Heart right ventricle (tissue), 16 donors: ENCODE data around the gene CDR2. TPM values are rescaled to one million over a fixed set of nuclear protein-coding genes. Genes with fewer than 3 reads are reported as not detected.
"Not testable (repeated sequence)": the region's sequence is repeated elsewhere in the genome, so short reads cannot be mapped to it uniquely, and the experiment has no call there.

ENCODE experiments used
- ATAC-seq, 8 donors: fragments of 200-7000 bp; cut with Tn5 transposase; one replicate each; pipeline ENCODE4 v1.9.1; 2020; ENCODE audit warnings: mild to moderate bottlenecking in 8 of 8, moderate library complexity in 8 of 8, moderate number of reproducible peaks in 1 of 8
- DNase-seq, 2 donors: peaks; one replicate each; pipeline ENCODE4 v3.0.0-alpha.2; 2020
- H3K27ac ChIP-seq, 10 donors: fragments of 200-600 bp; sonication (generic) in 2 of 10; one replicate each; pipeline versions ENCODE4 v1.5.0 to v1.8.0; 2020 to 2022; ENCODE audit warnings: mild to moderate bottlenecking in 3 of 10
- H3K27me3 ChIP-seq, 7 donors: fragments of 200-600 bp; one replicate each; pipeline ENCODE4 v1.8.0; 2021 to 2022; ENCODE audit warnings: mild to moderate bottlenecking in 2 of 7
- H3K36me3 ChIP-seq, 9 donors: fragments of 200-600 bp; sonication (generic) in 1 of 9; one replicate each; pipeline versions ENCODE4 v1.5.0 to v1.8.0; 2020 to 2022; ENCODE audit warnings: mild to moderate bottlenecking in 2 of 9
- H3K4me1 ChIP-seq, 9 donors: fragments of 200-600 bp; sonication (generic) in 1 of 9; one replicate each; pipeline versions ENCODE4 v1.5.0 to v1.8.0; 2020 to 2022; ENCODE audit warnings: mild to moderate bottlenecking in 4 of 9
- H3K4me3 ChIP-seq, 10 donors: fragments of 200-600 bp; sonication (generic) in 2 of 10; one replicate each; pipeline versions ENCODE4 v1.5.0 to v1.8.0; 2020 to 2022; ENCODE audit warnings: mild to moderate bottlenecking in 7 of 10, moderate library complexity in 2 of 10
- H3K9me3 ChIP-seq, 11 donors: fragments of 200-600 bp in 10 of 11; sonication (generic) in 2 of 11; one replicate each; pipeline versions ENCODE4 v1.5.0 to v1.8.0; 2013 to 2022; ENCODE audit warnings: mild to moderate bottlenecking in 2 of 11, control low read depth in 1 of 11, moderate library complexity in 1 of 11
- WGBS, 2 donors: extraction: QIAGEN DNeasy Blood & Tissue Kit; methylation state at CpG; one replicate each; pipeline ENCODE4 v1.1.7; 2013; ENCODE audit warnings: inconsistent platforms in 1 of 2; 5-methylcytosine and 5-hydroxymethylcytosine counted together
- intact Hi-C, 10 donors: fragments of 100-400 bp; cut with DNase I; formaldehyde crosslinking; loops; one replicate each; pipeline versions ENCODE4 v1.11.1 to v1.14.2; 2022
- polyA plus RNA-seq, 2 donors: library from polyadenylated mRNA; stranded (reverse); fragments of 200-250 nt; gene quantifications; one replicate each; pipeline ENCODE4 v1.2.3, GENCODE V29; 2013
- total RNA-seq, 10 donors: library from RNA; stranded (reverse); fragmentation: NEBNext Ultra II Directional in 3 of 10; extraction: Animal tissue kit (Norgen Biotek cat#: 25700) in 3 of 10; gene quantifications; one replicate each; pipeline versions ENCODE4 v1.2.1 to v1.2.4, GENCODE V29; 2021 to 2023
- TF ChIP-seq, protein P1 (sequence below), 9 donors: fragments of 200-600 bp; sonication (generic) in 2 of 9; IDR thresholded peaks; one replicate each; pipeline versions ENCODE4 v1.5.0 to v1.8.0; 2021 to 2022; ENCODE audit warnings: antibody characterized with exemption in 9 of 9, mild to moderate bottlenecking in 5 of 9, moderate library complexity in 1 of 9
- donor health status: Arrhythmogenic right ventricular cardiomyopathy.
- donor health status: ischemic (EF 13 %, LVEDD 7.1; RV severe dilation, severe dysfunction).
- donor health status: healthy with polysubstance abuse.
- donor health status: DM: no; HTN: yes; CAD: no.
- donor health status: DM: no; HTN: no; CAD: no.
- donor health status: ischemic (EF 25% LVEDD 6.9; RV normal size, moderate dysfunction).
- donor health status: ischemic (EF 25% LVEDD 5.7; RV mildly dilated, moderate dysfunction).
- donor health status: healthy.
- donor health status: DM: yes; HTN: yes; CAD: no.
- donor health status: Ischemic cardiomyopathy.
- donor health status: ischemic (EF 35%, LVEDD 5.7; RV mildly dilated, moderate dysfunction).
- donor health status: nonischemic (EF 11% LVEDD 7.7; RV severe dilation, severe dysfunction).
- donor health status: DM: yes; HTN: yes; CAD: no.
- donor health status: PGD.
- donor health status: ischemic (EF 29% LVEDD 5.4; RV normal size, mild dysfunction).
- donor health status: nonischemic (EF 23%, LVEDD 6.1; RV moderate dilation, normal function).

Gene CDR2
- total and polyA plus RNA-seq, 12 donors, result 4.2 to 8.4 (median 6.9) TPM

DNA sequence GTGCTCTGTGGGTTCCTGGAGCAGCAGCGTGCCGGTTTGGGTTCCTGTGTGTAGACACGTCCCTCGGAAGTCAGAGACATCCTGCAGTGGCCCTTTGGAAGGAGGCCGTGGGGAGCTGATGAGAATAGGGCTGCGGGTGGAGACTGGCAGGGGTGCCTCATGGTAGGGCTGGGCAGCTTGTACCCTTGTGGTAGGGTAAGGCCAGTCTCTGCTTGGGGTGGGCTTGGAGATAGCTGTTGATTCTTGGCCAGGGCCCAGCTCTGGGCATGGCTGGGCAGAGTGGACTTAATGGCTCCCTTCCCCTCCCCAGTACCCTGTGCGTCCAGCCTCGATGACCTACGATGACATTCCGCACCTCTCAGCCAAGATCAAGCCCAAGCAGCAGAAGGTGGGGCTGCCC lies 66.6 kb downstream of the CDR2 start:
- Histone ChIP-seq H3K9me3 (no peaks in the 10 kb centered on the region), H3K27ac (no peak overlapping the region), H3K27me3 (no peaks in the 10 kb centered on the region), H3K4me1 (no peaks in the 10 kb centered on the region), H3K4me3 (no peak overlapping the region), H3K36me3 (peaks cover 0 to 100% (median 45%) of the 10 kb centered on the region in 9 donors)
- ATAC-seq (no peak), DNase-seq (no peak)
- TF ChIP-seq, protein P1, sequence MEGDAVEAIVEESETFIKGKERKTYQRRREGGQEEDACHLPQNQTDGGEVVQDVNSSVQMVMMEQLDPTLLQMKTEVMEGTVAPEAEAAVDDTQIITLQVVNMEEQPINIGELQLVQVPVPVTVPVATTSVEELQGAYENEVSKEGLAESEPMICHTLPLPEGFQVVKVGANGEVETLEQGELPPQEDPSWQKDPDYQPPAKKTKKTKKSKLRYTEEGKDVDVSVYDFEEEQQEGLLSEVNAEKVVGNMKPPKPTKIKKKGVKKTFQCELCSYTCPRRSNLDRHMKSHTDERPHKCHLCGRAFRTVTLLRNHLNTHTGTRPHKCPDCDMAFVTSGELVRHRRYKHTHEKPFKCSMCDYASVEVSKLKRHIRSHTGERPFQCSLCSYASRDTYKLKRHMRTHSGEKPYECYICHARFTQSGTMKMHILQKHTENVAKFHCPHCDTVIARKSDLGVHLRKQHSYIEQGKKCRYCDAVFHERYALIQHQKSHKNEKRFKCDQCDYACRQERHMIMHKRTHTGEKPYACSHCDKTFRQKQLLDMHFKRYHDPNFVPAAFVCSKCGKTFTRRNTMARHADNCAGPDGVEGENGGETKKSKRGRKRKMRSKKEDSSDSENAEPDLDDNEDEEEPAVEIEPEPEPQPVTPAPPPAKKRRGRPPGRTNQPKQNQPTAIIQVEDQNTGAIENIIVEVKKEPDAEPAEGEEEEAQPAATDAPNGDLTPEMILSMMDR (IDR thresholded peaks at IDR 0.05), result no peak
- intact Hi-C loops, result no loop called here
- WGBS, 2 donors, result 92 to 94% methylated on average over 10 of the region's 10 CpGs

DNA sequence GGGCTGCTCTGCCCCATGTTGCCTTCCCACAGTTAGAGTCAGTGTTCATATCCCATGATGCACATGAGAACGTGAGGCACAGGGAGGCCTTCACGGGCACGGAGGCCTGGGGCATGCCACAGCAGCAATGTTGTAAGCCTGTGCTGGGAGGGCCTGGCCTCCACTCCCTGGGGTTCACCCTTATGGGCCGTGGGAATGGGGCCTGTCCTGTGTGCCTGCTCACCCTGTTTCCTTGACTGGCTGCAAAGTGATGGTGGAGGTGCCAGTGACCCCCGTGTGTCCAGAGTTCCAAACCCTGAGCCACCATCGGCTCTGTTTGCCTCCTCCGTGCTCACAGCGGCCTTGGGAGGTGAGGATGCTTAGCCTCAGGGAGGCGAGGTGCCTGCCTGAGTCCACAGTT lies 67.6 kb downstream of the CDR2 start:
- H3K27me3 ChIP-seq, result no peaks in the 10 kb centered on the region
- H3K27ac ChIP-seq, result no peak overlapping the region
- intact Hi-C loops, result no loop called here
- no peaks in the 10 kb centered on the region for H3K9me3 ChIP-seq
- TF ChIP-seq, protein P1 (IDR thresholded peaks at IDR 0.05), result no peak
- 90 to 92% methylated on average over 9 of the region's 9 CpGs for WGBS, 2 donors
- no peaks in the 10 kb centered on the region for H3K4me1 ChIP-seq
- DNase-seq (no peak), ATAC-seq (no peak)
- no peak overlapping the region for H3K4me3 ChIP-seq
- peaks cover 0 to 100% (median 39%) of the 10 kb centered on the region in 9 donors for H3K36me3 ChIP-seq

DNA sequence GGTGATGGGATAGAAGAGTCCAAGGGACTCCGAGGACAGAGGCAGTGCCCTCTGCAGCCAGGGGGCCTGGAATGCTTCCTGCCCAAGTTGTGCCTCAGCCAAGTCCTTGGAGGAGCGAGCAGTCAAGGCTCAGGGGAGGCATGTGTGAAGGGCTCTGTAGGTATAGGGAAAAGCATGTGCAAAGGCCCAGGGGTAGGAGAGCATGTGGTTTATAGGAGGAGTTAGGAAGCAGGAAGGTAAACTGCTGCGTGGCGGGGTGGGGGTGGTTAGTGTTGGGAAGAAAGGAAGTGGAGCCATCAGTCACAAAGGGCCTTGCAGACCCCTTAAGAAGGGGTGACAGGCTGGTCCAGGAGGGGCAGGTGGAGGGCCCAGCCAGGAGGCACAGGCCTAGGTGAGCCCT lies 70.0 kb downstream of the CDR2 start:
- WGBS, 2 donors, result 95 to 96% methylated on average over 4 of the region's 4 CpGs
- ATAC-seq, result no peak
- peaks cover 0 to 87% (median 25%) of the 10 kb centered on the region in 9 donors for H3K36me3 ChIP-seq
- H3K4me3 ChIP-seq, result no peak overlapping the region
- TF ChIP-seq, protein P1 (IDR thresholded peaks at IDR 0.05), result no peak
- H3K27ac ChIP-seq, result no peak overlapping the region
- peaks cover 0 to 17% (median 11%) of the 10 kb centered on the region in 9 donors for H3K4me1 ChIP-seq
- intact Hi-C loops, result no loop called here
- no peaks in the 10 kb centered on the region for H3K9me3 ChIP-seq
- H3K27me3 ChIP-seq, result no peaks in the 10 kb centered on the region
- no peak for DNase-seq

DNA sequence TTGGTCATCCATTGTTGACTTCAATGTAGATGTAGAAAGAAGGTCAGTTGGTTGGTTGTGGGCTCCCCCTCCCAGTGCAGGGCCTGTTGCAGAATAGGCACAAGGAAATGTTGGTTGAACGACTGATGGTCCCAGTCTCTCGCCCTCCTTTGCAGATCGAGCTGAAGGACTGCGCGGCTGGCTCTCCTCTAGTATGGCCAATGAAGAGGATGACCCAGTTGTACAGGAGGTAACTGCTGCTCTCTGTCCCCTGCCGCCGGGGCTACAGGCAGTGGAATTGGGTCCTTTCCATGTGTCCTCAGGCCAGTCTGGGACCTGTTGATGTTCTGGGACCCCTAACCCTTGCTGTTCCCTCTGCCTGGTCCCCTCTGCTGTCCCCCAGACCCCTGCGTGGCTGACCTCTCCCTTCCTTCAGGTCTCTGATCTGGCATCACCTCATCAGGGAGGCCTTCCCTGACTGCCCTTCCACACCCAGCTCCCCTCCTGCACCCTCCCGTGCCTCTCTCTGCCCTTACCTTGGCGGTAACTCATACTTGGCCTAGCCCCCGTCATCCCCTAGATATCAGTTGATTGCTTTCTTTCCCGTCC lies 71.5 kb downstream of the CDR2 start:
- TF ChIP-seq, protein P1 (IDR thresholded peaks at IDR 0.05), result no peak
- Histone ChIP-seq H3K4me1 (peaks cover 0 to 27% (median 21%) of the 10 kb centered on the region in 9 donors), H3K27ac (no peak overlapping the region), H3K4me3 (no peak overlapping the region), H3K27me3 (no peaks in the 10 kb centered on the region), H3K9me3 (no peaks in the 10 kb centered on the region), H3K36me3 (peaks cover 0 to 71% (median 16%) of the 10 kb centered on the region in 9 donors)
- intact Hi-C loops, result no loop called here
- WGBS, 2 donors, result 94 to 95% methylated on average over 12 of the region's 12 CpGs
- DNase-seq, result no peak
- no peak for ATAC-seq

DNA sequence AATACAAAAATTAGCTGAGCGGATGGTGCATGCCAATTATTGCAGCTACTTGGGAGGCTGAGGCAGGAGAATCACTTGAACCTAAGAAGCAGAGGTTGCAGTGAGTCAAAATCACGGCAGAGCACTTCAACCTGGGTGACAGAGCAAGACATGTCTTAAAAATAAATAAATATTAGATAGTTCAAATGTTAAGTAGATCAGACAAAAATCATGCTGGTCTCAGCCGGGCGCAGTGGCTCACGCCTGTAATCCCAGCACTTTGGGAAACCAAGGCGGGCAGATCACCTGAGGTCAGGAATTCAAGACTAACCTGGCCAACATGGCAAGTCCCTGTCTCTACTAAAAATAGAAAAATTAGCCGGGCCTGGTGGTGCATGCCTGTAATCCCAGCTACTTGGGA lies 73.0 kb downstream of the CDR2 start:
- DNase-seq, H3K4me3 ChIP-seq, ATAC-seq, H3K27ac ChIP-seq, H3K27me3 ChIP-seq, intact Hi-C loops, H3K9me3 ChIP-seq: not testable (repeated sequence)
- WGBS, 2 donors, result 93% methylated on average over 7 of the region's 7 CpGs
- H3K36me3 ChIP-seq, result peaks cover 0 to 57% (median 14%) of the 10 kb centered on the region in 9 donors
- H3K4me1 ChIP-seq, result peaks cover 0 to 29% (median 23%) of the 10 kb centered on the region in 9 donors
